SU-DHL-6 (cell line): ENCODE measurements around the gene KIF17.

Experiments
- H2AFZ ChIP-seq: fragments of 200-600 bp; sonication (generic); 2 replicates; pipeline ENCODE4 v1.6.1; 2014; ENCODE audit warnings: low read depth, mild to moderate bottlenecking, moderate library complexity, mixed read lengths, antibody characterized with exemption, low read length; ENCODE audit not compliant: severe bottlenecking
- H3F3A ChIP-seq: fragments of 200-600 bp; shearing (Covaris generic); 2 replicates; pipeline ENCODE4 v1.6.0; 2016; ENCODE audit warnings: antibody characterized with exemption, mild to moderate bottlenecking; ENCODE audit not compliant: insufficient read depth
- H3K27ac ChIP-seq: fragments of 200-600 bp; sonication (generic); 2 replicates; pipeline ENCODE4 v1.5.1; 2016; ENCODE audit warnings: low read depth, mild to moderate bottlenecking, low read length, moderate library complexity, mixed read lengths
- H3K27me3 ChIP-seq: fragments of 200-600 bp; sonication (generic), shearing (Covaris generic); 2 replicates; pipeline ENCODE4 v1.6.0; 2014; ENCODE audit warnings: mild to moderate bottlenecking, low read length
- H3K36me3 ChIP-seq: fragments of 200-600 bp; sonication (generic); 2 replicates; pipeline ENCODE4 v1.6.1; 2014; ENCODE audit warnings: mild to moderate bottlenecking, low read length, mixed read lengths
- H3K4me2 ChIP-seq: fragments of 300-600, 200-600 bp; shearing (Covaris generic), sonication (generic); 2 replicates; pipeline ENCODE4 v1.6.0; 2014; ENCODE audit warnings: low read length, low read depth, mild to moderate bottlenecking; ENCODE audit not compliant: poor library complexity, severe bottlenecking
- H3K4me3 ChIP-seq: fragments of 200-600 bp; sonication (generic); 2 replicates; pipeline ENCODE4 v1.5.1; 2014; ENCODE audit warnings: antibody characterized with exemption, low read length, mild to moderate bottlenecking, mixed read lengths; ENCODE audit not compliant: insufficient read depth, poor library complexity, severe bottlenecking
- H3K79me2 ChIP-seq: fragments of 200-600 bp; sonication (generic); 2 replicates; pipeline ENCODE4 v1.6.1; 2014; ENCODE audit warnings: mild to moderate bottlenecking, low read length, moderate library complexity; ENCODE audit not compliant: insufficient read depth
- H3K9ac ChIP-seq: fragments of 200-600 bp; sonication (generic); 2 replicates; pipeline ENCODE4 v1.7.0; 2014; ENCODE audit warnings: mild to moderate bottlenecking, low read length
- H3K9me2 ChIP-seq: fragments of 200-600 bp; sonication (generic); replicated peaks from 2 replicates; pipeline ENCODE4 v1.6.1; 2014; ENCODE audit warnings: low read length; ENCODE audit not compliant: insufficient read depth
- H3K9me3 ChIP-seq: fragments of 200-600 bp; sonication (generic); 2 replicates; pipeline ENCODE4 v1.6.1; 2014; ENCODE audit warnings: low read length, mixed read lengths; ENCODE audit not compliant: insufficient read depth
- H4K20me1 ChIP-seq: fragments of 200-600 bp; sonication (generic); 2 replicates; pipeline ENCODE4 v1.6.1; 2014; ENCODE audit warnings: low read depth, mild to moderate bottlenecking, antibody characterized with exemption, low read length, moderate library complexity, mixed read lengths
- CTCF ChIP-seq: fragments of 200-600 bp; sonication (generic); IDR thresholded peaks from one replicate; pipeline ENCODE4 v1.5.1; 2017; ENCODE audit warnings: antibody characterized with exemption, mild to moderate bottlenecking, low read length, moderate library complexity; ENCODE audit not compliant: insufficient read depth, poor library complexity, severe bottlenecking
- EZH2phosphoT487 ChIP-seq: fragments of 200-600 bp; sonication (generic), shearing (Covaris generic); conservative IDR thresholded peaks from 2 replicates; pipeline ENCODE4 v1.6.1; 2018; ENCODE audit warnings: mild to moderate bottlenecking, antibody characterized with exemption, low read length, moderate library complexity, mixed read lengths

The KIF17 gene

GRCh38 chr1:20725189-20726117 is 7.6 kb upstream of the KIF17 start:
- H3K4me3 ChIP-seq: no peak overlapping the region
- H3K9me3 ChIP-seq: no peaks in the 10 kb centered on the region
- H3K36me3 ChIP-seq: no peaks in the 10 kb centered on the region
- H3K4me2 ChIP-seq: no peak overlapping the region
- H3K9me2 ChIP-seq: no peaks in the 10 kb centered on the region
- no peak overlapping the region for H3K9ac ChIP-seq
- no peaks in the 10 kb centered on the region for H3K79me2 ChIP-seq
- no peaks in the 10 kb centered on the region for H3F3A ChIP-seq
- no peak overlapping the region for H3K27ac ChIP-seq
- no peaks in the 10 kb centered on the region for H4K20me1 ChIP-seq
- TF ChIP-seq EZH2phosphoT487: no peak
- TF ChIP-seq CTCF: no peak
- H3K27me3 ChIP-seq: no peaks in the 10 kb centered on the region
- no peak overlapping the region for H2AFZ ChIP-seq

- H3K9me2 ChIP-seq: no peaks in the 10 kb centered on the region
- H3K9ac ChIP-seq: no peak overlapping the region
- H3F3A ChIP-seq: no peaks in the 10 kb centered on the region
- H2AFZ ChIP-seq: no peak overlapping the region
- no peaks in the 10 kb centered on the region for H4K20me1 ChIP-seq
- no peaks in the 10 kb centered on the region for H3K36me3 ChIP-seq
- H3K9me3 ChIP-seq: no peaks in the 10 kb centered on the region
- H3K27me3 ChIP-seq: no peaks in the 10 kb centered on the region
- no peak overlapping the region for H3K4me2 ChIP-seq
- no peaks in the 10 kb centered on the region for H3K79me2 ChIP-seq
- no peak overlapping the region for H3K4me3 ChIP-seq
- H3K27ac ChIP-seq: no peak overlapping the region
- TF ChIP-seq EZH2phosphoT487: no peak
- no peak for TF ChIP-seq CTCF
Measured at GRCh38 chr1:20724364-20725188, 6.8 kb upstream of the KIF17 start.

- Histone ChIP-seq H3F3A (no peaks in the 10 kb centered on the region), H3K36me3 (no peaks in the 10 kb centered on the region), H3K4me2 (no peak overlapping the region), H3K9me3 (no peaks in the 10 kb centered on the region), H3K4me3 (no peak overlapping the region), H3K79me2 (no peaks in the 10 kb centered on the region), H3K27me3 (no peaks in the 10 kb centered on the region), H3K9me2 (no peaks in the 10 kb centered on the region), H3K9ac (no peak overlapping the region), H2AFZ (no peak overlapping the region), H3K27ac (no peak overlapping the region), H4K20me1 (no peaks in the 10 kb centered on the region)
- TF ChIP-seq CTCF: no peak
- no peak for TF ChIP-seq EZH2phosphoT487
Measured at GRCh38 chr1:20723537-20724363, 5.9 kb upstream of the KIF17 start.
